H9 (cell line): Measurements from ENCODE around the gene TNFRSF1B. TPM values are rescaled to one million over a fixed set of nuclear protein-coding genes. Genes with fewer than 3 reads are reported as not detected.

Source experiments
- DNase-seq: peaks from one replicate; pipeline ENCODE4 v3.0.0-alpha.2; 2017
- H2AFZ ChIP-seq: one replicate; pipeline ENCODE4 v1.6.1; 2013; ENCODE audit warnings: mild to moderate bottlenecking, low read length, control low read depth, moderate library complexity
- H2AK5ac ChIP-seq: 2 replicates; pipeline ENCODE4 v1.6.1; 2013; ENCODE audit warnings: low read length, control low read depth, mixed read lengths; ENCODE audit not compliant: insufficient read length
- H2BK120ac ChIP-seq: one replicate; pipeline ENCODE4 v1.6.1; 2013; ENCODE audit warnings: low read depth, mild to moderate bottlenecking, low read length, control low read depth, inconsistent platforms; ENCODE audit not compliant: poor library complexity, severe bottlenecking
- H2BK12ac ChIP-seq: 2 replicates; pipeline ENCODE4 v1.6.1; 2013; ENCODE audit warnings: low read length, control low read depth, mixed read lengths, low read depth; ENCODE audit not compliant: insufficient read length
- H2BK15ac ChIP-seq: 2 replicates; pipeline ENCODE4 v1.6.1; 2013; ENCODE audit warnings: low read depth, low read length, control low read depth
- H2BK20ac ChIP-seq: one replicate; pipeline ENCODE4 v1.6.1; 2013; ENCODE audit warnings: low read depth, mild to moderate bottlenecking, low read length, control low read depth, inconsistent platforms; ENCODE audit not compliant: poor library complexity, severe bottlenecking
- H2BK5ac ChIP-seq: 2 replicates; pipeline ENCODE4 v1.6.1; 2013; ENCODE audit warnings: low read length, control low read depth, mixed read lengths; ENCODE audit not compliant: insufficient read length
- H3K14ac ChIP-seq: 2 replicates; pipeline ENCODE4 v1.6.1; 2013; ENCODE audit warnings: low read length, control low read depth; ENCODE audit not compliant: insufficient read depth
- H3K18ac ChIP-seq: 2 replicates; pipeline ENCODE4 v1.6.1; 2013; ENCODE audit warnings: low read depth, mild to moderate bottlenecking, mixed read lengths, low read length, control low read depth; ENCODE audit not compliant: insufficient read length
- H3K23ac ChIP-seq: 2 replicates; pipeline ENCODE4 v1.6.1; 2013; ENCODE audit warnings: low read length, control low read depth, mixed read lengths, low read depth; ENCODE audit not compliant: insufficient read length
- H3K23me2 ChIP-seq: 2 replicates; pipeline ENCODE4 v1.6.1; 2013; ENCODE audit warnings: low read depth, mild to moderate bottlenecking, mixed read lengths, low read length, control low read depth; ENCODE audit not compliant: insufficient read length, poor library complexity, severe bottlenecking
- H3K27ac ChIP-seq: 2 replicates; pipeline ENCODE4 v1.5.1; 2013; ENCODE audit warnings: low read length, control low read depth, mixed read lengths, low read depth; ENCODE audit not compliant: insufficient read length
- H3K27me3 ChIP-seq: 2 replicates; pipeline ENCODE4 v1.6.1; 2013; ENCODE audit warnings: low read length, control low read depth, inconsistent platforms; ENCODE audit not compliant: insufficient read depth
- H3K4ac ChIP-seq: 2 replicates; pipeline ENCODE4 v1.6.1; 2013; ENCODE audit warnings: low read depth, mild to moderate bottlenecking, control low read depth, inconsistent platforms, low read length, moderate library complexity
- H3K4me1 ChIP-seq: 2 replicates; pipeline ENCODE4 v1.6.1; 2013; ENCODE audit warnings: low read length, control low read depth, inconsistent platforms; ENCODE audit not compliant: insufficient read depth
- H3K4me2 ChIP-seq: 2 replicates; pipeline ENCODE4 v1.6.1; 2013; ENCODE audit warnings: low read length, control low read depth, mixed read lengths; ENCODE audit not compliant: insufficient read length, insufficient read depth
- H3K56ac ChIP-seq: 2 replicates; pipeline ENCODE4 v1.6.1; 2013; ENCODE audit warnings: low read depth, mild to moderate bottlenecking, mixed read lengths, low read length, control low read depth; ENCODE audit not compliant: insufficient read length
- H3K79me1 ChIP-seq: 2 replicates; pipeline ENCODE4 v1.6.1; 2013; ENCODE audit warnings: low read depth, mild to moderate bottlenecking, moderate library complexity, low read length, control low read depth, inconsistent platforms; ENCODE audit not compliant: insufficient read depth, poor library complexity, severe bottlenecking
- H3K79me2 ChIP-seq: 2 replicates; pipeline ENCODE4 v1.6.1; 2013; ENCODE audit warnings: low read length, control low read depth, inconsistent platforms; ENCODE audit not compliant: insufficient read depth
- H3K9ac ChIP-seq: 2 replicates; pipeline ENCODE4 v1.6.1; 2013; ENCODE audit warnings: low read length, control low read depth, mixed read lengths; ENCODE audit not compliant: insufficient read length; ENCODE audit errors: extremely low read depth
- H3K9me3 ChIP-seq: one replicate; pipeline ENCODE4 v1.6.1; 2013; ENCODE audit warnings: low read depth, low read length, inconsistent platforms; ENCODE audit not compliant: control insufficient read depth
- H3T11ph ChIP-seq: one replicate; pipeline ENCODE4 v1.6.1; 2013; ENCODE audit warnings: mild to moderate bottlenecking, low read length, control low read depth, inconsistent platforms
- H4K20me1 ChIP-seq: one replicate; pipeline ENCODE4 v1.6.1; 2013; ENCODE audit not compliant: control insufficient read depth, insufficient read length, insufficient read depth
- H4K5ac ChIP-seq: 2 replicates; pipeline ENCODE4 v1.6.1; 2013; ENCODE audit warnings: low read depth, mild to moderate bottlenecking, mixed read lengths, low read length, control low read depth; ENCODE audit not compliant: insufficient read length
- H4K8ac ChIP-seq: replicated peaks from 2 replicates; pipeline ENCODE4 v1.6.1; 2013; ENCODE audit warnings: low read length, control low read depth, mixed read lengths, low read depth; ENCODE audit not compliant: insufficient read length
- H4K91ac ChIP-seq: 2 replicates; pipeline ENCODE4 v1.6.1; 2013; ENCODE audit warnings: low read depth, mild to moderate bottlenecking, moderate library complexity, mixed read lengths, low read length, control low read depth; ENCODE audit not compliant: insufficient read length
- H3K27ac Mint-ChIP-seq, 3 experiments: 2 replicates in 2 of 3; 3 replicates in 1 of 3; pipeline ENCODE4 v1.8.0; 2020 to 2021; ENCODE audit warnings: mixed read lengths in 3 of 3, mild to moderate bottlenecking in 1 of 3, moderate library complexity in 1 of 3
- H3K27me3 Mint-ChIP-seq: 2 replicates; pipeline ENCODE4 v1.8.0; 2021; ENCODE audit warnings: low read depth, mild to moderate bottlenecking, moderate library complexity, mixed read lengths
- H3K36me3 Mint-ChIP-seq, 3 experiments: 2 replicates in 2 of 3; 3 replicates in 1 of 3; pipeline ENCODE4 v1.8.0; 2020 to 2021; ENCODE audit warnings: low read depth in 3 of 3, mixed read lengths in 3 of 3; ENCODE audit not compliant: insufficient read depth in 1 of 3
- H3K4me1 Mint-ChIP-seq, 2 experiments: 2 replicates each; pipeline ENCODE4 v1.8.0; 2020; ENCODE audit warnings: mixed read lengths in 2 of 2
- H3K4me3 Mint-ChIP-seq, 2 experiments: 2 replicates in 1 of 2; 3 replicates in 1 of 2; pipeline ENCODE4 v1.8.0; 2020 to 2021; ENCODE audit warnings: mild to moderate bottlenecking in 2 of 2, mixed read lengths in 2 of 2, moderate library complexity in 1 of 2
- H3K9me3 Mint-ChIP-seq, 2 experiments: 2 replicates in 1 of 2; 3 replicates in 1 of 2; pipeline ENCODE4 v1.8.0; 2020; ENCODE audit warnings: mild to moderate bottlenecking in 2 of 2, mixed read lengths in 2 of 2, moderate library complexity in 1 of 2
- WGBS: extraction: QIAGEN DNeasy Blood & Tissue Kit; methylation state at CpG from one replicate; pipeline ENCODE4 v1.1.7; 2013; ENCODE audit warnings: missing lambda C conversion rate, low lambda C conversion rate, mixed read lengths; ENCODE audit not compliant: insufficient read length; ENCODE audit errors: extremely low coverage; 5-methylcytosine and 5-hydroxymethylcytosine counted together
- total RNA-seq: library from RNA; stranded (reverse); gene quantifications from 2 replicates; pipeline ENCODE4 v1.2.1, GENCODE V29; 2021
- TF ChIP-seq, protein P1 (sequence below): fragments of 200-600 bp; sonication (generic); conservative IDR thresholded peaks from 3 replicates; pipeline ENCODE4 v1.8.0; 2021; ENCODE audit warnings: antibody characterized with exemption, mild to moderate bottlenecking

TNFRSF1B gene
- total RNA-seq, 1 experiment from 2014 or later, result 0.57 TPM

DNA sequence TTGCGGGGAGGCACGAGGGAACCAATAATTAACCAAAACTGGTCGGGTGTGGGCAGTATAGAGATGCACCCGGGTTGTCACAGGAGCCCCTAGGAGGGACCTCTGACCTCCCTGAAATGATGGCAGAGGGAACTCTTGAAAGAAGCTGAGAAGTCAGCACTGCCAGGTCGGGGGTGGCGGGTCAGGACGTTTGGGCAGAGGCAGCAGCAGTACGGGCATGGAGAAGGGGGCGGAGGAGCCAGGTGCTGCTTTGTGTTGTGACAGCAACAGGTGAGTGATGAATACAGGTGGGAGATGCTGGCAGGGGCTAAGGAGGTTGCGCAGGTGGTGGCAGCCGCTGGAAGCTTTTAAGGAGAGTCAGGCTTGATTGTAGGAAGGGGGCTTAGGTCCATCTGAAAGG is 11.7 kb downstream of the TNFRSF1B start:
- H4K8ac ChIP-seq, result no peak overlapping the region
- no peak overlapping the region for H4K91ac ChIP-seq
- TF ChIP-seq, protein P1, sequence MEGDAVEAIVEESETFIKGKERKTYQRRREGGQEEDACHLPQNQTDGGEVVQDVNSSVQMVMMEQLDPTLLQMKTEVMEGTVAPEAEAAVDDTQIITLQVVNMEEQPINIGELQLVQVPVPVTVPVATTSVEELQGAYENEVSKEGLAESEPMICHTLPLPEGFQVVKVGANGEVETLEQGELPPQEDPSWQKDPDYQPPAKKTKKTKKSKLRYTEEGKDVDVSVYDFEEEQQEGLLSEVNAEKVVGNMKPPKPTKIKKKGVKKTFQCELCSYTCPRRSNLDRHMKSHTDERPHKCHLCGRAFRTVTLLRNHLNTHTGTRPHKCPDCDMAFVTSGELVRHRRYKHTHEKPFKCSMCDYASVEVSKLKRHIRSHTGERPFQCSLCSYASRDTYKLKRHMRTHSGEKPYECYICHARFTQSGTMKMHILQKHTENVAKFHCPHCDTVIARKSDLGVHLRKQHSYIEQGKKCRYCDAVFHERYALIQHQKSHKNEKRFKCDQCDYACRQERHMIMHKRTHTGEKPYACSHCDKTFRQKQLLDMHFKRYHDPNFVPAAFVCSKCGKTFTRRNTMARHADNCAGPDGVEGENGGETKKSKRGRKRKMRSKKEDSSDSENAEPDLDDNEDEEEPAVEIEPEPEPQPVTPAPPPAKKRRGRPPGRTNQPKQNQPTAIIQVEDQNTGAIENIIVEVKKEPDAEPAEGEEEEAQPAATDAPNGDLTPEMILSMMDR, result no peak
- H2BK5ac ChIP-seq, result no peak overlapping the region
- no peaks in the 10 kb centered on the region for H3K27me3 ChIP-seq
- no peak overlapping the region for H3K9ac ChIP-seq
- no peaks in the 10 kb centered on the region for H3K23me2 ChIP-seq
- peaks cover 4% of the 10 kb centered on the region for H3K27me3 Mint-ChIP-seq
- no peaks in the 10 kb centered on the region for H3K9me3 ChIP-seq
- H3K36me3 Mint-ChIP-seq, result no peaks in the 10 kb centered on the region
- no peaks in the 10 kb centered on the region; a peak in 2 of 5 replicates for H3K9me3 Mint-ChIP-seq
- H2BK12ac ChIP-seq, result no peak overlapping the region
- no peak overlapping the region for H3K4me2 ChIP-seq
- H3T11ph ChIP-seq, result no peak overlapping the region
- no peak overlapping the region for H2AFZ ChIP-seq
- no peak overlapping the region for H3K27ac ChIP-seq
- H2AK5ac ChIP-seq, result no peak overlapping the region
- H3K4me3 Mint-ChIP-seq, result 0 out of 5 replicates have a peak overlapping the region, but pooled peaks of 1 of the 2 experiments have one; percentile 2
- peaks cover 19 to 38% of the 10 kb centered on the region in 2 experiments for H3K4me1 Mint-ChIP-seq
- H2BK120ac ChIP-seq, result no peak overlapping the region
- H3K4me1 ChIP-seq, result no peaks in the 10 kb centered on the region; the same call in 1 of the 2 replicates
- no peaks in the 10 kb centered on the region for H3K79me2 ChIP-seq
- H3K14ac ChIP-seq, result no peak overlapping the region
- no peaks in the 10 kb centered on the region for H3K79me1 ChIP-seq
- H3K27ac Mint-ChIP-seq, result no peak overlapping the region; a peak in 1 of 7 replicates
- H3K56ac ChIP-seq, result no peak overlapping the region
- no peak overlapping the region for H3K4ac ChIP-seq
- H2BK20ac ChIP-seq, result no peak overlapping the region
- no peak overlapping the region for H4K5ac ChIP-seq
- DNase-seq, result no peak
- H3K23ac ChIP-seq, result no peak overlapping the region
- no peaks in the 10 kb centered on the region for H4K20me1 ChIP-seq
- H3K18ac ChIP-seq, result no peak overlapping the region
- no peak overlapping the region for H2BK15ac ChIP-seq
- no CpG with 5 or more reads among the region's 11 CpGs for WGBS
